Measurements from ENCODE around the gene TM2D3. TPM values are rescaled to one million over a fixed set of nuclear protein-coding genes. Genes with fewer than 3 reads are reported as not detected.

TM2D3 gene
- total and polyA plus RNA-seq, 2 experiments from 2014 or later, result 26.2 to 36.6 TPM

DNA sequence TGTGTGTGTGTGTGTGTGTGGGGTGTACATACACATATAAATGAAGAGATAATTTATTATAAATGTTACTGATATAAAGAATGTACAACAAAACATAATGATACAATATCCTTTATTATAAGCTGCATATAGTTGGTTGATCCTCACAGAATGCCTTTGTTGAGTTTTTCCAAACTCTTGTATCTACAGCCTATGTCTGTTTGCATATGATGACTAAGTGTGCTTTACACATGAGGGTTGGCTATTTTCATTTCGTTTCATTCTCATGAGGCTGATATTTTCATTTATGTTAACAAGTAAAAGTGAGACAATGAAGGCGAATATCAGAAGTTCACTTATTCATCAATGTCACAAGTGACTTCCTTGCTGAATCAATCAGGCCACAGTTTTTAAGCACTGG lies 45.1 kb downstream of the TM2D3 start:
- no peak overlapping the region for H3K4me2 ChIP-seq
- no peaks in the 10 kb centered on the region for H4K20me1 ChIP-seq (replicated peaks; ENCODE audit: insufficient read depth)
- H3K4me3 Mint-ChIP-seq, result no peak overlapping the region
- no peaks in the 10 kb centered on the region for H3K36me3 ChIP-seq (ENCODE audit: insufficient read depth)
- peaks cover 5% of the 10 kb centered on the region; the same call in 2 of the 3 replicates for H3K9me3 Mint-ChIP-seq
- ATAC-seq (no peak), DNase-seq (ENCODE audit: low spot score) (no peak)
- no peak overlapping the region for H2AFZ ChIP-seq
- H3K27me3 Mint-ChIP-seq (ENCODE audit: insufficient read depth, low read depth, poor library complexity), result peaks cover 5% of the 10 kb centered on the region
- no peaks in the 10 kb centered on the region for H3K27me3 ChIP-seq (ENCODE audit: insufficient read depth)
- H3K4me3 ChIP-seq, result no peak overlapping the region
- H3K79me2 ChIP-seq (replicated peaks; ENCODE audit: insufficient read depth), result no peaks in the 10 kb centered on the region
- no peaks in the 10 kb centered on the region for H3K9me2 ChIP-seq (ENCODE audit: insufficient read depth)
- H3K36me3 Mint-ChIP-seq (ENCODE audit: low read depth), result no peaks in the 10 kb centered on the region
- no peaks in the 10 kb centered on the region; the same call in 2 of the 3 replicates for H3K4me1 Mint-ChIP-seq
- no peak overlapping the region for H3K27ac ChIP-seq (ENCODE audit: low read depth)
- no peaks in the 10 kb centered on the region for H3F3A ChIP-seq (replicated peaks; ENCODE audit: low read depth)
- H3K27ac Mint-ChIP-seq, result no peak overlapping the region
- H3K4me1 ChIP-seq (ENCODE audit: insufficient read depth), result no peaks in the 10 kb centered on the region
- TF ChIP-seq CREB1 (CRISPR knock-in tag; IDR thresholded peaks at IDR 0.05; ENCODE audit: low read depth), result no peak
- TF ChIP-seq POLR2AphosphoS5 (IDR thresholded peaks at IDR 0.05; ENCODE audit: low read depth), result no peak
- no peak for TF ChIP-seq STAT1 (IDR thresholded peaks at IDR 0.05; ENCODE audit: unreplicated experiment)
- no peak for TF ChIP-seq EZH2 (IDR thresholded peaks at IDR 0.05; ENCODE audit: low read depth, unreplicated experiment)
- TF ChIP-seq EZH2phosphoT487 (IDR thresholded peaks at IDR 0.05; ENCODE audit: unreplicated experiment), result no peak

DNA sequence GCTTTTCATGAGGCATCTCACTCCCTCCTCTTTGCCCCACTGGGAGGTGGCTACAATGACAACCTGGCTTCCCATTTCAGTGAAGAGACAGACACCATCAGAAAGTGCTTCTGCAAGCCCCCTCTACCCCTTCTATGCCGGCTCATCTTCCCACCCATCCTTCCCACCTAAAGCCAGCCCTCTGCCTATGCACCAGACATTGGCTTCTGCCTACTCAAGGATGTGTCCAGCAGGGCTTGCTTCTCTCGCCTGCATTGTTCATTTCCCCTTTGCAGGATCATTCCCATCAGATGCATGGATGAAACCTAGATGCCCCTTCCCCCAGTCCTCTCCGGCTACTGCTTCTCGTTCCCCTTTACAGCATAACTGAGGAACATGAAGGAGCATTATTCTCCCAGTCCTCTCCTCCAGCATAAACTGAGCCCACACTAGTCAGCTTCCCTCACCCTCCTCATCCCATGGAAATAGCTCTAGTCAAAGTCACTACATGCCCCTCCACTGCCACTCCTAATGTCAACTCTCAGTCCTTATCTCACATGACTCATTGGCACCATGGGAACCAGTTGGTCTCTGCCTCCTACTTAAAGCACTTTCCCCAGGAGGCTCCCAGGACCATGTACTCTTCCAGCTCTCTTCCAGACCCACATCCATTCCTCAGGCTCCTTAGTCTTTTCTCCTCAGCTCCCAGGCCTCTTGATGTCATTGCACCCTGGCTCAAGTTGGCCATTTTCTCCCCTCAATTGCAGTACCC lies 47.9 kb downstream of the TM2D3 start:
- DNase-seq (ENCODE audit: low spot score) (no peak), ATAC-seq (no peak)
- H3K4me3 ChIP-seq, result no peak overlapping the region
- Mint-ChIP-seq H3K27me3 (ENCODE audit: insufficient read depth, low read depth, poor library complexity) (peaks cover 5% of the 10 kb centered on the region), H3K4me3 (no peak overlapping the region), H3K4me1 (no peaks in the 10 kb centered on the region; the same call in 2 of the 3 replicates), H3K36me3 (ENCODE audit: low read depth) (no peaks in the 10 kb centered on the region), H3K27ac (no peak overlapping the region), H3K9me3 (peaks cover 5% of the 10 kb centered on the region; the same call in 2 of the 3 replicates)
- no peaks in the 10 kb centered on the region for H3K79me2 ChIP-seq (replicated peaks; ENCODE audit: insufficient read depth)
- no peak overlapping the region for H3K4me2 ChIP-seq
- no peak overlapping the region for H3K27ac ChIP-seq (ENCODE audit: low read depth)
- H3K4me1 ChIP-seq (ENCODE audit: insufficient read depth), result no peaks in the 10 kb centered on the region
- H3K27me3 ChIP-seq (ENCODE audit: insufficient read depth), result no peaks in the 10 kb centered on the region
- no peaks in the 10 kb centered on the region for H3K9me2 ChIP-seq (ENCODE audit: insufficient read depth)
- H2AFZ ChIP-seq, result no peak overlapping the region
- H4K20me1 ChIP-seq (replicated peaks; ENCODE audit: insufficient read depth), result no peaks in the 10 kb centered on the region
- no peaks in the 10 kb centered on the region for H3F3A ChIP-seq (replicated peaks; ENCODE audit: low read depth)
- no peaks in the 10 kb centered on the region for H3K36me3 ChIP-seq (ENCODE audit: insufficient read depth)
- TF ChIP-seq EZH2 (IDR thresholded peaks at IDR 0.05; ENCODE audit: low read depth, unreplicated experiment), result no peak
- TF ChIP-seq, protein P1, sequence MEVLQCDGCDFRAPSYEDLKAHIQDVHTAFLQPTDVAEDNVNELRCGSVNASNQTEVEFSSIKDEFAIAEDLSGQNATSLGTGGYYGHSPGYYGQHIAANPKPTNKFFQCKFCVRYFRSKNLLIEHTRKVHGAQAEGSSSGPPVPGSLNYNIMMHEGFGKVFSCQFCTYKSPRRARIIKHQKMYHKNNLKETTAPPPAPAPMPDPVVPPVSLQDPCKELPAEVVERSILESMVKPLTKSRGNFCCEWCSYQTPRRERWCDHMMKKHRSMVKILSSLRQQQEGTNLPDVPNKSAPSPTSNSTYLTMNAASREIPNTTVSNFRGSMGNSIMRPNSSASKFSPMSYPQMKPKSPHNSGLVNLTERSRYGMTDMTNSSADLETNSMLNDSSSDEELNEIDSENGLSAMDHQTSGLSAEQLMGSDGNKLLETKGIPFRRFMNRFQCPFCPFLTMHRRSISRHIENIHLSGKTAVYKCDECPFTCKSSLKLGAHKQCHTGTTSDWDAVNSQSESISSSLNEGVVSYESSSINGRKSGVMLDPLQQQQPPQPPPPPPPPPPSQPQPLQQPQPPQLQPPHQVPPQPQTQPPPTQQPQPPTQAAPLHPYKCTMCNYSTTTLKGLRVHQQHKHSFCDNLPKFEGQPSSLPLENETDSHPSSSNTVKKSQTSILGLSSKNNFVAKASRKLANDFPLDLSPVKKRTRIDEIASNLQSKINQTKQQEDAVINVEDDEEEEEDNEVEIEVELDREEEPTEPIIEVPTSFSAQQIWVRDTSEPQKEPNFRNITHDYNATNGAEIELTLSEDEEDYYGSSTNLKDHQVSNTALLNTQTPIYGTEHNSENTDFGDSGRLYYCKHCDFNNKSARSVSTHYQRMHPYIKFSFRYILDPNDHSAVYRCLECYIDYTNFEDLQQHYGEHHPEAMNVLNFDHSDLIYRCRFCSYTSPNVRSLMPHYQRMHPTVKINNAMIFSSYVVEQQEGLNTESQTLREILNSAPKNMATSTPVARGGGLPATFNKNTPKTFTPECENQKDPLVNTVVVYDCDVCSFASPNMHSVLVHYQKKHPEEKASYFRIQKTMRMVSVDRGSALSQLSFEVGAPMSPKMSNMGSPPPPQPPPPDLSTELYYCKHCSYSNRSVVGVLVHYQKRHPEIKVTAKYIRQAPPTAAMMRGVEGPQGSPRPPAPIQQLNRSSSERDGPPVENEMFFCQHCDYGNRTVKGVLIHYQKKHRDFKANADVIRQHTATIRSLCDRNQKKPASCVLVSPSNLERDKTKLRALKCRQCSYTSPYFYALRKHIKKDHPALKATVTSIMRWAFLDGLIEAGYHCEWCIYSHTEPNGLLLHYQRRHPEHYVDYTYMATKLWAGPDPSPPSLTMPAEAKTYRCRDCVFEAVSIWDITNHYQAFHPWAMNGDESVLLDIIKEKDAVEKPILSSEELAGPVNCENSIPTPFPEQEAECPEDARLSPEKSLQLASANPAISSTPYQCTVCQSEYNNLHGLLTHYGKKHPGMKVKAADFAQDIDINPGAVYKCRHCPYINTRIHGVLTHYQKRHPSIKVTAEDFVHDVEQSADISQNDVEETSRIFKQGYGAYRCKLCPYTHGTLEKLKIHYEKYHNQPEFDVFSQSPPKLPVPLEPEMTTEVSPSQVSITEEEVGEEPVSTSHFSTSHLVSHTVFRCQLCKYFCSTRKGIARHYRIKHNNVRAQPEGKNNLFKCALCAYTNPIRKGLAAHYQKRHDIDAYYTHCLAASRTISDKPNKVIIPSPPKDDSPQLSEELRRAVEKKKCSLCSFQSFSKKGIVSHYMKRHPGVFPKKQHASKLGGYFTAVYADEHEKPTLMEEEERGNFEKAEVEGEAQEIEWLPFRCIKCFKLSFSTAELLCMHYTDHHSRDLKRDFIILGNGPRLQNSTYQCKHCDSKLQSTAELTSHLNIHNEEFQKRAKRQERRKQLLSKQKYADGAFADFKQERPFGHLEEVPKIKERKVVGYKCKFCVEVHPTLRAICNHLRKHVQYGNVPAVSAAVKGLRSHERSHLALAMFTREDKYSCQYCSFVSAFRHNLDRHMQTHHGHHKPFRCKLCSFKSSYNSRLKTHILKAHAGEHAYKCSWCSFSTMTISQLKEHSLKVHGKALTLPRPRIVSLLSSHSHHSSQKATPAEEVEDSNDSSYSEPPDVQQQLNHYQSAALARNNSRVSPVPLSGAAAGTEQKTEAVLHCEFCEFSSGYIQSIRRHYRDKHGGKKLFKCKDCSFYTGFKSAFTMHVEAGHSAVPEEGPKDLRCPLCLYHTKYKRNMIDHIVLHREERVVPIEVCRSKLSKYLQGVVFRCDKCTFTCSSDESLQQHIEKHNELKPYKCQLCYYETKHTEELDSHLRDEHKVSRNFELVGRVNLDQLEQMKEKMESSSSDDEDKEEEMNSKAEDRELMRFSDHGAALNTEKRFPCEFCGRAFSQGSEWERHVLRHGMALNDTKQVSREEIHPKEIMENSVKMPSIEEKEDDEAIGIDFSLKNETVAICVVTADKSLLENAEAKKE (CRISPR knock-in tag; IDR thresholded peaks at IDR 0.05), result no peak
- TF ChIP-seq ZNF114 (CRISPR knock-in tag; IDR thresholded peaks at IDR 0.05), result no peak
- TF ChIP-seq, protein P2, sequence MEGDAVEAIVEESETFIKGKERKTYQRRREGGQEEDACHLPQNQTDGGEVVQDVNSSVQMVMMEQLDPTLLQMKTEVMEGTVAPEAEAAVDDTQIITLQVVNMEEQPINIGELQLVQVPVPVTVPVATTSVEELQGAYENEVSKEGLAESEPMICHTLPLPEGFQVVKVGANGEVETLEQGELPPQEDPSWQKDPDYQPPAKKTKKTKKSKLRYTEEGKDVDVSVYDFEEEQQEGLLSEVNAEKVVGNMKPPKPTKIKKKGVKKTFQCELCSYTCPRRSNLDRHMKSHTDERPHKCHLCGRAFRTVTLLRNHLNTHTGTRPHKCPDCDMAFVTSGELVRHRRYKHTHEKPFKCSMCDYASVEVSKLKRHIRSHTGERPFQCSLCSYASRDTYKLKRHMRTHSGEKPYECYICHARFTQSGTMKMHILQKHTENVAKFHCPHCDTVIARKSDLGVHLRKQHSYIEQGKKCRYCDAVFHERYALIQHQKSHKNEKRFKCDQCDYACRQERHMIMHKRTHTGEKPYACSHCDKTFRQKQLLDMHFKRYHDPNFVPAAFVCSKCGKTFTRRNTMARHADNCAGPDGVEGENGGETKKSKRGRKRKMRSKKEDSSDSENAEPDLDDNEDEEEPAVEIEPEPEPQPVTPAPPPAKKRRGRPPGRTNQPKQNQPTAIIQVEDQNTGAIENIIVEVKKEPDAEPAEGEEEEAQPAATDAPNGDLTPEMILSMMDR (conservative IDR thresholded peaks at IDR 0.05; ENCODE audit: low read depth in 2 of 2), result no peak
- TF ChIP-seq STAT1 (IDR thresholded peaks at IDR 0.05; ENCODE audit: unreplicated experiment), result no peak
- TF ChIP-seq ZNF331 (CRISPR knock-in tag; IDR thresholded peaks at IDR 0.05; ENCODE audit: low read depth), result no peak
- no peak for TF ChIP-seq CREB1 (CRISPR knock-in tag; IDR thresholded peaks at IDR 0.05; ENCODE audit: low read depth)

Data from GM23338 (cell line).